ENCODE data around the gene RGPD8. TPM values are rescaled to one million over a fixed set of nuclear protein-coding genes. Genes with fewer than 3 reads are reported as not detected.
"Not testable (repeated sequence)": the region's sequence is repeated elsewhere in the genome, so short reads cannot be mapped to it uniquely, and the experiment has no call there.

The RGPD8 gene
- total RNA-seq = 48.1 TPM
- 1 to 10 TPM; 1.9 to 3.6 (median 2.3) TPM for polyA plus RNA-seq

DNA sequence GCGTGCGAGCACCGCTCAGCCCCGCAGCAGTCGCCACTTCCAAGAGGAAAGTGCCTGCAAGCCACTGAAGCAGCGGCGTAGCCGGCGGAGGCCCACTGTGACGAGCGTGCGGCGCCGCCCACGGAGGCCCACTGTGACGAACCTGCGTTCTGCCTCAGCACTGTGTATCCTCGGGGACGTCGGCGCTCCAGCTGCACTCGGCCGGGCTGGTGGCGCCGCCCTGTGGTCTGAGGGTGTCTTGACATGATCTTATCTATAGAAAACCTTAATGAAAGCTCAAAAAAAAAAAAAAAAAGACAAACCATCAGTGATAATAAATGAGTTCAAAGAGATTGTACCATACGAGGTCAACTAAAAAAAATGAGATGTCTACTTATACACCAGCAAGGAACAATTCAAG is at the start of gene RGPD8:
RGPD8 (minus strand) TSS at position 166 of the 400 bp plus-strand sequence. CDS start 192 bp downstream, outside the sequence.
- ATAC-seq (ENCODE audit: low read depth in 2 of 2) (peak; percentile 99), DNase-seq (peak; percentile 80 to 92 (median 90))
- not testable (repeated sequence) for H3K4me1 ChIP-seq (ENCODE audit: control insufficient read depth, insufficient read depth, low read length, poor library complexity, severe bottlenecking); H3K36me3 Mint-ChIP-seq; H3K9me3 ChIP-seq (ENCODE audit: control insufficient read depth in 2 of 2, low read length in 2 of 2); H3K9me3 Mint-ChIP-seq; H3K27me3 ChIP-seq (ENCODE audit: control insufficient read depth, insufficient read depth, low read length); H3K4me3 ChIP-seq (ENCODE audit: low read depth, low read length); H3K36me3 ChIP-seq (ENCODE audit: control insufficient read depth, insufficient read depth, low read length)
- H3K27me3 Mint-ChIP-seq = peaks cover 19% of the 10 kb centered on the region
- peak within 1 kb of the TSS in 2 of 3 donors; percentile 75 to 89 for H3K27ac Mint-ChIP-seq
- peaks cover 13 to 23% (median 19%) of the 10 kb centered on the region in 4 donors for H3K4me1 Mint-ChIP-seq
- peak within 1 kb of the TSS; percentile 78 to 87 (median 82) for H3K4me3 Mint-ChIP-seq
- H3K27ac ChIP-seq (ENCODE audit: insufficient read depth, low read length, poor library complexity, severe bottlenecking) = peak within 1 kb of the TSS; percentile 66

DNA sequence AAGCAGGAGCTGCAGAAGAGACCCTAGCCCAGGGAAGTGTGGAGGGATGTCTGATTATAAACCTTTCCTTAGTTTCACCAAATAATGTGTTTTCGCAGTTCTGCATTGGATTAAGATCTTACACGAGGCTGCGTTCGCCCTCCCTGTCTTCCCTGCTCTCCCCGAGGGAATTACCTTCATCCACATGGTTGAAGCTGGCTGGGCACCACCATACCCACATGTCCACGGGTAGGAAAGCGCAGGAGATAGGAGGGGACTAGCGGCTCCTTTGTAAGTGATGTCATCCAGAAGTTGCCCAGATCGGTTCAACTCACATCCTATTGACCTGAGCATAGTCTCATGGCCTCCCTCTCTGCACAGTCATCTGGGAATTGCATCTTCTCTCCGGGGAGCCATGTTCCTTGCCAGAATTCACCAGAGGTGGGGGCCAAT is 49.6 kb upstream of the RGPD8 start:
- DNase-seq (peak in 1 of 3 donors; percentile 20), ATAC-seq (ENCODE audit: low read depth in 2 of 2) (no peak)
- Histone ChIP-seq H3K36me3 (ENCODE audit: control insufficient read depth, insufficient read depth, low read length) (no peaks in the 10 kb centered on the region), H3K4me3 (ENCODE audit: low read depth, low read length) (peak overlapping the region; percentile 77), H3K4me1 (ENCODE audit: control insufficient read depth, insufficient read depth, low read length, poor library complexity, severe bottlenecking) (peaks cover 30% of the 10 kb centered on the region), H3K27ac (ENCODE audit: insufficient read depth, low read length, poor library complexity, severe bottlenecking) (no peak overlapping the region), H3K9me3 (ENCODE audit: control insufficient read depth in 2 of 2, low read length in 2 of 2) (no peaks in the 10 kb centered on the region), H3K27me3 (ENCODE audit: control insufficient read depth, insufficient read depth, low read length) (no peaks in the 10 kb centered on the region)
- Mint-ChIP-seq H3K4me3 (peak overlapping the region; percentile 91 to 96 (median 94)), H3K27me3 (peaks cover 7% of the 10 kb centered on the region), H3K9me3 (peaks cover 0 to 1% (median 0%) of the 10 kb centered on the region in 7 donors), H3K36me3 (peaks cover 13% of the 10 kb centered on the region), H3K4me1 (peaks cover 15 to 50% (median 31%) of the 10 kb centered on the region in 4 donors), H3K27ac (peak overlapping the region; percentile 20 to 80 (median 77))

DNA sequence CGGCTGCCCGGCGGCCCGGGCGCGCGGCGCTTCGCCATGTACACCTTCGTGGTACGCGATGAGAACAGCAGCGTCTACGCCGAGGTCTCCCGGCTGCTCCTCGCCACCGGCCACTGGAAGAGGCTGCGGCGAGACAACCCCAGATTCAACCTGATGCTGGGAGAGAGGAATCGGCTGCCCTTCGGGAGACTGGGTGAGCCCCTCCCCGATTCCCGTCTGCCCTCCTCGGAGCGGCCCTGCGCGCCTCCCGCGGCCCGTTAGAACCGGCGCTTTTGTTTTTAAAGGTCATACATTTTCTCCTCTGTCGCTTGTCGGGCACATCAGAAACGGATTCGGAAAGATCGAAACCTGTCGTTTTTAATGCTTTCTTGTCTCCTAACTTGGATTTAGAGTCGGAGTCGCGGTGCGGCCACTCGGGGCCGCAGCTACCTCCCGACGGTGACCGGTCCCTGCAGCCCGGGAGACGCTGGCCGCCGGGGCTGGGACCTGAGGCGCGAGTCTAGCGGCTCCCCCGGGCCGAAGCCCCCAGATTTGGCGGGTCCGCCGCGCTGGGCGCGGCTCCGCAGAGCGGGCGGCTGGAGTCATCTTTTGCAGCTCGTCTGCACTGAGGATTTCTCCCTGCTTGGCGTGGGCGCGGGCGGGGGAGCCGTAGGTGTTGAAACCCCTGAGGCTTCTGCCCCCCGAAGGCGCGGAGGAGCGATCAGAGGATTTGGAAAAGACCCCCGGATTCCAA is 49.0 kb upstream of the RGPD8 start:
- Histone ChIP-seq H3K36me3 (ENCODE audit: control insufficient read depth, insufficient read depth, low read length) (no peaks in the 10 kb centered on the region), H3K4me1 (ENCODE audit: control insufficient read depth, insufficient read depth, low read length, poor library complexity, severe bottlenecking) (peaks cover 30% of the 10 kb centered on the region), H3K4me3 (ENCODE audit: low read depth, low read length) (peak overlapping the region; percentile 77), H3K9me3 (ENCODE audit: control insufficient read depth in 2 of 2, low read length in 2 of 2) (no peaks in the 10 kb centered on the region), H3K27ac (ENCODE audit: insufficient read depth, low read length, poor library complexity, severe bottlenecking) (peak overlapping the region; percentile 57), H3K27me3 (ENCODE audit: control insufficient read depth, insufficient read depth, low read length) (no peaks in the 10 kb centered on the region)
- ATAC-seq (ENCODE audit: low read depth in 2 of 2) = peak in 1 of 2 donors; percentile 8
- H3K9me3 Mint-ChIP-seq = peaks cover 0 to 1% (median 0%) of the 10 kb centered on the region in 7 donors
- peak overlapping the region; percentile 91 to 96 (median 94) for H3K4me3 Mint-ChIP-seq
- H3K4me1 Mint-ChIP-seq = peaks cover 15 to 47% (median 31%) of the 10 kb centered on the region in 4 donors
- peak in 2 of 3 donors; percentile 28 to 44 for DNase-seq
- H3K27ac Mint-ChIP-seq = peak overlapping the region; percentile 77 to 86 (median 80)
- H3K27me3 Mint-ChIP-seq = peaks cover 7% of the 10 kb centered on the region
- H3K36me3 Mint-ChIP-seq = peaks cover 8% of the 10 kb centered on the region

DNA sequence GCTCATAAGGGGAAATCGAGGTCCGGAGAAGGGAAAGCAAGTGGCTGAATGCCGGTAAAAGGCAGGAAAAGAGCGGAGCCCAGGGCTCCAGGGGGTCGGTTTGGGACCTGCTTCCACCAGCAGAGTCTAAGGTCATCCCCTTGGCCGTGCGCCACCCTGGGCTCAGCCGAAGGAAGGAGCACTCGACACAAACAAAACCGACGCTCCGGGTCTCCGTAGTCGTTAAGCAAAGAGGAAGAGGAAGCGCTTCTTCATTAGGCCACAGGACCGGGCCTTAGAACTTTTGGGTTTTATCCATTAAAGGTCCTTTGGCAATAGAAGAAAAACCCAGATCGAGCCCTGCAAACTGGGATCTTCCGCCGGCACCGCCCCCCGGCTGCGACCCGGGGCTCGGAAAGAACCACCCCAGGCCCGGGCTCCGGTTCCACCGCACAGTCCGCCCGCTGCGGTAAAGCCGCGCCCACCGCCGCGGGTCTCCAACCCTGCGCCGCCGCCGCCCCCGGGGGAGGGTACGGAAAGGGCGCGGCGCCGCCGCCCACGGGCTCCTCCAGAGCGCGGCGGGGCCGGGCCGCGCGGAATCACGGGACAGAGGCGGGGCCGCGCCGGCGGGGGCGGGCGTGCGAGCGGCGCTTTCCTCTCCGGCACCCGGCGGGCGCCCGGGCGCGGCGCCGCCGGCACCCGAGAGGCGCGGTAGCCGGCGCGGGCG is 48.2 kb upstream of the RGPD8 start, which contains the start of gene TTL:
TTL (plus strand) TSS at position 629 of the 706 bp plus-strand sequence. CDS start 189 bp downstream, outside the sequence.
- peak within 1 kb of the TSS; percentile 96 to 99 (median 98) for H3K4me3 Mint-ChIP-seq
- H3K4me1 ChIP-seq (ENCODE audit: control insufficient read depth, insufficient read depth, low read length, poor library complexity, severe bottlenecking) = peaks cover 30% of the 10 kb centered on the region
- peaks cover 7% of the 10 kb centered on the region for H3K36me3 Mint-ChIP-seq
- peak within 1 kb of the TSS; percentile 94 for H3K4me3 ChIP-seq (ENCODE audit: low read depth, low read length)
- H3K4me1 Mint-ChIP-seq = peaks cover 15 to 44% (median 28%) of the 10 kb centered on the region in 4 donors
- no peaks in the 10 kb centered on the region for H3K36me3 ChIP-seq (ENCODE audit: control insufficient read depth, insufficient read depth, low read length)
- H3K27me3 Mint-ChIP-seq = peaks cover 7% of the 10 kb centered on the region
- peak within 1 kb of the TSS; percentile 86 to 97 (median 92) for H3K27ac Mint-ChIP-seq
- ATAC-seq (ENCODE audit: low read depth in 2 of 2) (peak; percentile 80), DNase-seq (peak; percentile 78 to 80 (median 78))
- peaks cover 0 to 1% (median 0%) of the 10 kb centered on the region in 7 donors for H3K9me3 Mint-ChIP-seq
- H3K27ac ChIP-seq (ENCODE audit: insufficient read depth, low read length, poor library complexity, severe bottlenecking) = peak within 1 kb of the TSS; percentile 80
- H3K9me3 ChIP-seq (ENCODE audit: control insufficient read depth in 2 of 2, low read length in 2 of 2) = no peaks in the 10 kb centered on the region
- H3K27me3 ChIP-seq (ENCODE audit: control insufficient read depth, insufficient read depth, low read length) = no peaks in the 10 kb centered on the region

DNA sequence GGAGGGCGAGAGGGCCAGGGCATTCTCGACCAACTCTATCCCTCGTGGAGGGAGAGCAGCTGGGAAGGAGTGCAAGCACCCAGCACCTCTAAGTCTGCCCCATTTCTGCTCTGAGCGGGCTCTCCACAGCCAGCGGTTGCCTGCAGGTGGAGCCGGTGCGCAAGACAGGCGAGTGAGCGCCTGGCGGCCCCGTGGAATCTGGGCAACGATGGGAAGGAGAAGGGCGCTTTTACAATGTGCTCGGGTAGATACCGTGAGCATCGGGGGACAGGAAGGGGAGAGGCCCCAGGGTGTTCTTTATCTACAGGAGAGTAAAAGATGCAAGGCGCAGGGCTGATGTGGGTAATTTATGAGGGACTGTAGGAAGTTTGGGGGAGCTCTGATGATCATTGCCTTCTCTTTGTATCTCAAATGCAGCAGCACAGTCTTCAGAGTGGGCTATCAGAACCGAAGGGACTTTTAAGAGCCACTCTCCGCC is 47.6 kb upstream of the RGPD8 start:
- peak; percentile 78 to 81 for ATAC-seq (ENCODE audit: low read depth in 2 of 2)
- H3K4me3 ChIP-seq (ENCODE audit: low read depth, low read length) = peak overlapping the region; percentile 94
- peaks cover 0 to 1% (median 0%) of the 10 kb centered on the region in 7 donors for H3K9me3 Mint-ChIP-seq
- no peaks in the 10 kb centered on the region for H3K36me3 ChIP-seq (ENCODE audit: control insufficient read depth, insufficient read depth, low read length)
- H3K4me1 Mint-ChIP-seq = peaks cover 15 to 38% (median 25%) of the 10 kb centered on the region in 4 donors
- peak overlapping the region; percentile 96 to 99 (median 98) for H3K4me3 Mint-ChIP-seq
- peaks cover 7% of the 10 kb centered on the region for H3K27me3 Mint-ChIP-seq
- no peaks in the 10 kb centered on the region for H3K9me3 ChIP-seq (ENCODE audit: control insufficient read depth in 2 of 2, low read length in 2 of 2)
- peak overlapping the region; percentile 83 to 97 (median 92) for H3K27ac Mint-ChIP-seq
- DNase-seq = peak; percentile 71 to 89 (median 81)
- no peaks in the 10 kb centered on the region for H3K27me3 ChIP-seq (ENCODE audit: control insufficient read depth, insufficient read depth, low read length)
- peak overlapping the region; percentile 80 for H3K27ac ChIP-seq (ENCODE audit: insufficient read depth, low read length, poor library complexity, severe bottlenecking)
- H3K36me3 Mint-ChIP-seq = peaks cover under 1% of the 10 kb centered on the region
- peaks cover 30% of the 10 kb centered on the region for H3K4me1 ChIP-seq (ENCODE audit: control insufficient read depth, insufficient read depth, low read length, poor library complexity, severe bottlenecking)

DNA sequence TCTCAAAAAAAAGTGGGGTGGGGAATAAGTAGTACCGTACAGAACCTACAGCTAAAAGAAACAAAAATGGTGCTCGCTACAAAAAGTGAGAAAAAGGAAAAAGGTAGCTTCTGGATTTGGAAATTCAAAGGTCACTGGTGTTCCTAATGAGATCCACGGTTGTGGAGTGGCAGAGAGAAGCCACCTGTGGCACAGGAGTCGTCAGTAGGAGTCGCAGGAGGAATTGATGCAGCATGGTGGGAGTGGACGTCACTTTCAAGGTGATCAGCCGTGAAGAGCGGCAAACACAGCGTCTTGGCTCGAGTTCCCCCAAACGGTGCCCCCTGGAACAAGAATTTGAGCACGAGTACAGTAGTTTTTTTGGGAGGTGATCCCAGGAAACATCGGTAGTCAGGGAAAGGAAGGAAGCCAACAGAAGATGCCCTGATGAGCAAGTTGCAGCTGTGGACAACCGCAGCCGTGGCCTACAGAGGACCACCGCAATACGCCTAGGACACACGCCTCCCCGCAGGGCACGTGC is 47.1 kb upstream of the RGPD8 start:
- peaks cover 30% of the 10 kb centered on the region for H3K4me1 ChIP-seq (ENCODE audit: control insufficient read depth, insufficient read depth, low read length, poor library complexity, severe bottlenecking)
- Mint-ChIP-seq H3K27me3 (peaks cover 7% of the 10 kb centered on the region), H3K36me3 (no peaks in the 10 kb centered on the region), H3K4me3 (peak overlapping the region; percentile 96 to 99 (median 98)), H3K9me3 (peaks cover 0 to 1% (median 0%) of the 10 kb centered on the region in 7 donors), H3K4me1 (peaks cover 15 to 33% (median 23%) of the 10 kb centered on the region in 4 donors), H3K27ac (peak overlapping the region; percentile 83 to 97 (median 92))
- H3K27ac ChIP-seq (ENCODE audit: insufficient read depth, low read length, poor library complexity, severe bottlenecking) = peak overlapping the region; percentile 80
- no peaks in the 10 kb centered on the region for H3K36me3 ChIP-seq (ENCODE audit: control insufficient read depth, insufficient read depth, low read length)
- H3K4me3 ChIP-seq (ENCODE audit: low read depth, low read length) = peak overlapping the region; percentile 94
- peak; percentile 11 to 41 (median 27) for DNase-seq
- no peaks in the 10 kb centered on the region for H3K9me3 ChIP-seq (ENCODE audit: control insufficient read depth in 2 of 2, low read length in 2 of 2)
- ATAC-seq (ENCODE audit: low read depth in 2 of 2) = no peak
- H3K27me3 ChIP-seq (ENCODE audit: control insufficient read depth, insufficient read depth, low read length) = no peaks in the 10 kb centered on the region

DNA sequence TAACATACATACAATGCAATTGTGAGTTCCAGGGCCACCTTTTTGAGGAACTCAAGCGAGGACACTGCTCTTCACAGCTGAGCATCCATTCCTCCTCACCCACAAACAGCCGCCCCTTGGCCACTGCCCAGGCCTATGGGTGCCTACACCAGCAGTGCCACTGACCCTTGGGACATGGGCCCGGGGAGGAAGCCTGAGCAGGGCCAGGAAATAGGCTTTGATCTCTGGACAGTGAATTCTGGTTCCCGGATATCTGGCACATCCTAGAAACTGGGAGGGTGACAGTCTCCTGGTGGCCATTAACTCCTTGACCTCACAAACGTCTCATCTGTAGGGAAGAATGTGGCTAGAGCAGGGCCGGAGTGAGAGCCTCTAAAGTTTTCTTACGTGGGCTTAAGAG is 43.0 kb upstream of the RGPD8 start:
- no peaks in the 10 kb centered on the region for H3K36me3 Mint-ChIP-seq
- no peaks in the 10 kb centered on the region for H3K27me3 ChIP-seq (ENCODE audit: control insufficient read depth, insufficient read depth, low read length)
- H3K36me3 ChIP-seq (ENCODE audit: control insufficient read depth, insufficient read depth, low read length) = no peaks in the 10 kb centered on the region
- no peak overlapping the region for H3K27ac ChIP-seq (ENCODE audit: insufficient read depth, low read length, poor library complexity, severe bottlenecking)
- H3K9me3 Mint-ChIP-seq = peaks cover 0 to 1% (median 0%) of the 10 kb centered on the region in 7 donors
- DNase-seq (no peak), ATAC-seq (ENCODE audit: low read depth in 2 of 2) (no peak)
- H3K4me1 ChIP-seq (ENCODE audit: control insufficient read depth, insufficient read depth, low read length, poor library complexity, severe bottlenecking) = peaks cover 11% of the 10 kb centered on the region
- peaks cover 0 to 11% (median 5%) of the 10 kb centered on the region in 4 donors for H3K4me1 Mint-ChIP-seq
- no peak overlapping the region for H3K27ac Mint-ChIP-seq
- no peaks in the 10 kb centered on the region for H3K9me3 ChIP-seq (ENCODE audit: control insufficient read depth in 2 of 2, low read length in 2 of 2)
- no peak overlapping the region for H3K4me3 ChIP-seq (ENCODE audit: low read depth, low read length)
- H3K27me3 Mint-ChIP-seq = peaks cover 5% of the 10 kb centered on the region
- H3K4me3 Mint-ChIP-seq = peak overlapping the region in 1 of 4 donors; percentile 51
